Endothelial cell of umbilical vein (primary cell): ENCODE measurements around the gene MIPEP. TPM values are rescaled to one million over a fixed set of nuclear protein-coding genes. Genes with fewer than 3 reads are reported as not detected.

Source experiments
- BruUV-seq: library from RNA; stranded (reverse); fragments of 400-500 nt; replicated peaks from 2 replicates; lab custom pipeline; 2021; lab: Mats Ljungman, UMichigan
- CTCF ChIA-PET: fragments of 300-600, 350-600 bp; sonication (Branson Sonifier 250); formaldehyde crosslinking; loops from one replicate; lab custom pipeline; 2021; ENCODE audit warnings: antibody characterized with exemption, inconsistent platforms; lab: Charles Lee
- POLR2A ChIA-PET: fragments of 300-600, 350-600 bp; sonication (Branson Sonifier 250); formaldehyde crosslinking; loops from one replicate; lab custom pipeline; 2021; ENCODE audit warnings: antibody characterized with exemption, inconsistent platforms; lab: Charles Lee
- DNase-seq: peaks from one replicate; pipeline ENCODE4 v3.0.0-alpha.2; 2011; ENCODE audit warnings: low read depth, low spot score
- FAIRE-seq: peaks from 2 replicates; lab custom pipeline; 2011; peaks lifted over from hg19 to GRCh38; lab: Jason Lieb, UNC
- H2AFZ ChIP-seq: 2 replicates; pipeline ENCODE4 v1.6.0; 2012; ENCODE audit warnings: low read depth, low read length, control low read depth, inconsistent platforms
- H3K27ac ChIP-seq: 2 replicates; pipeline ENCODE4 v1.5.1; 2011; ENCODE audit warnings: low read depth, mild to moderate bottlenecking, control low read depth, low read length, moderate library complexity; ENCODE audit not compliant: insufficient read depth
- H3K27me3 ChIP-seq, 2 experiments: 2 replicates each; pipeline versions ENCODE4 v1.6.0 to v1.6.1; 2011; ENCODE audit warnings: low read length in 2 of 2, mixed read lengths in 1 of 2; ENCODE audit not compliant: control insufficient read depth in 2 of 2, insufficient read depth in 2 of 2
- H3K36me3 ChIP-seq, 2 experiments: 2 replicates in 1 of 2; 3 replicates in 1 of 2; pipeline ENCODE4 v1.5.1; 2011; ENCODE audit warnings: low read length in 2 of 2, mild to moderate bottlenecking in 1 of 2, moderate library complexity in 1 of 2; ENCODE audit not compliant: control insufficient read depth in 2 of 2, insufficient read depth in 2 of 2; ENCODE audit errors: extremely low read depth in 1 of 2
- H3K4me1 ChIP-seq: 3 replicates; pipeline ENCODE4 v1.5.1; 2011; ENCODE audit warnings: mild to moderate bottlenecking, low read length; ENCODE audit not compliant: control insufficient read depth, insufficient read depth; ENCODE audit errors: extremely low read depth
- H3K4me2 ChIP-seq: 2 replicates; pipeline ENCODE4 v1.6.1; 2011; ENCODE audit warnings: low read length, control low read depth, mixed read lengths; ENCODE audit not compliant: insufficient read depth
- H3K4me3 ChIP-seq, 3 experiments: fragments of 200-600 bp in 1 of 3; sonication (generic), shearing (Covaris generic) in 1 of 3; replicated peaks in 1 of 3; 2 replicates each; pipeline ENCODE4 v1.5.1; 2011 to 2016; ENCODE audit warnings: control low read depth in 3 of 3, low read length in 3 of 3, mild to moderate bottlenecking in 2 of 3, inconsistent platforms in 1 of 3, low read depth in 1 of 3, moderate library complexity in 1 of 3; ENCODE audit not compliant: insufficient read depth in 1 of 3
- H3K79me2 ChIP-seq: 2 replicates; pipeline ENCODE4 v1.6.0; 2012; ENCODE audit warnings: low read length, inconsistent platforms; ENCODE audit not compliant: control insufficient read depth, insufficient read depth
- H3K9ac ChIP-seq: replicated peaks from 2 replicates; pipeline ENCODE3; 2011; ENCODE audit warnings: low read length, control low read depth; ENCODE audit not compliant: insufficient read depth; ENCODE audit errors: extremely low read depth
- H3K9me1 ChIP-seq: replicated peaks from 3 replicates; pipeline ENCODE4 v1.6.0; 2011; ENCODE audit warnings: mild to moderate bottlenecking, low read length; ENCODE audit not compliant: control insufficient read depth, insufficient read depth; ENCODE audit errors: extremely low read depth
- H3K9me3 ChIP-seq: replicated peaks from 2 replicates; pipeline ENCODE4 v1.5.1; 2012; ENCODE audit warnings: low read length, inconsistent platforms; ENCODE audit not compliant: control insufficient read depth, insufficient read depth
- H4K20me1 ChIP-seq: replicated peaks from 2 replicates; pipeline ENCODE3; 2011; ENCODE audit warnings: mild to moderate bottlenecking, low read length; ENCODE audit not compliant: control insufficient read depth, insufficient read depth; ENCODE audit errors: extremely low read depth
- EZH2 ChIP-seq: IDR thresholded peaks from 2 replicates; pipeline ENCODE4 v1.6.1; 2012; ENCODE audit warnings: borderline replicate concordance, low read depth, mild to moderate bottlenecking, moderate library complexity, low read length, inconsistent platforms; ENCODE audit not compliant: severe bottlenecking
- FOS ChIP-seq: IDR thresholded peaks from 2 replicates; pipeline ENCODE4 v1.6.1; 2011; ENCODE audit warnings: mild to moderate bottlenecking, low read length, moderate library complexity, borderline replicate concordance; ENCODE audit not compliant: insufficient read depth
- GATA2 ChIP-seq: IDR thresholded peaks from 2 replicates; pipeline ENCODE4 v1.7.0; 2011; ENCODE audit warnings: low read depth, mild to moderate bottlenecking, moderate library complexity, mixed read lengths, low read length; ENCODE audit not compliant: insufficient read length, insufficient read depth
- JUN ChIP-seq: IDR thresholded peaks from 2 replicates; pipeline ENCODE4 v1.6.1; 2011; ENCODE audit warnings: borderline replicate concordance, low read depth; ENCODE audit not compliant: insufficient read length, insufficient read depth
- MYC ChIP-seq: IDR thresholded peaks from one replicate; pipeline ENCODE4 v1.6.1; 2011; ENCODE audit warnings: mild to moderate bottlenecking, low read depth, low read length
- POLR2A ChIP-seq: IDR thresholded peaks from 2 replicates; pipeline ENCODE4 v1.6.1; 2012; ENCODE audit warnings: low read depth, mild to moderate bottlenecking, control low read depth, low read length
- POLR2AphosphoS5 ChIP-seq: IDR thresholded peaks from 2 replicates; pipeline ENCODE4 v1.6.1; 2012; ENCODE audit warnings: low read depth, mild to moderate bottlenecking, control low read depth, low read length, moderate library complexity; ENCODE audit not compliant: insufficient read depth
- dilution Hi-C: fragments of 300-500 bp; cut with MboI; formaldehyde crosslinking; loops from one replicate; pipeline ENCODE4 v1.15.0; 2019; ENCODE audit warnings: low sequenced_read_pairs; ENCODE audit not compliant: extremely low pct_ligation_motif_present
- intact Hi-C: fragments of 100-400 bp; cut with micrococcal nuclease; formaldehyde crosslinking; loops from one replicate; pipeline ENCODE4 v1.10.0; 2022
- polyA plus RNA-seq, 4 experiments: library from polyadenylated mRNA; depleted of rRNA in 3 of 4; stranded (reverse) in 3 of 4; unstranded in 1 of 4; fragments of >200 nt; gene quantifications; 2 replicates each; pipeline versions ENCODE4 v1.2.1 to v1.2.3, GENCODE V29; 2011 to 2012; ENCODE audit warnings: missing spikeins in 1 of 4
- total RNA-seq: library from RNA; stranded (reverse); gene quantifications from 2 replicates; pipeline ENCODE4 v1.2.3, GENCODE V29; 2021

MIPEP gene
- total and polyA plus RNA-seq, 2 donors (not counting 3 experiments of a cell fraction or from before 2014, with no cell fraction given) = 12.4 to 19.2 TPM

DNA sequence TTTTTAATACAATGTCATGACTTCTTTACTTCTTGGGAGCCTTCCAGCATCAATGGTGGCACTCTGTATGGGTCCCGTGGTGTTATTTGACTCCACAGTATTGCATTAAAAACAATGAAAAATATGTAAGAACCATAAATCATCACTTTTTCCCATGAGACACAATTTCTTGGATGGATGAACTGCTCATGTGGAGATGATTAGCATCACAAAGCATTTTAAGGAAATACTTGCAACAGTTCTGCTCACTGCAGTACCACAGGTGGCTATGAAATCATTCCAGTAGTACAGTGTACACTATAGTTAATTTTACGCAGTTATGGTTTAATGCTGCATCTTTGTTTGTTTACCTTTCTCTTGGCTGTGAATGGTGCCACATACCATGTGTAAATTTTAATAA, 45.3 kb upstream of the MIPEP start:
- no peak overlapping the region for H2AFZ ChIP-seq
- no peak overlapping the region for H3K9ac ChIP-seq
- no peaks in the 10 kb centered on the region for H3K36me3 ChIP-seq
- H4K20me1 ChIP-seq = no peaks in the 10 kb centered on the region
- H3K27me3 ChIP-seq = no peaks in the 10 kb centered on the region
- no TSS peak for BruUV-seq
- H3K4me3 ChIP-seq = no peak overlapping the region
- DNase-seq (no peak), FAIRE-seq (no peak)
- no peaks in the 10 kb centered on the region for H3K9me1 ChIP-seq
- H3K9me3 ChIP-seq = no peaks in the 10 kb centered on the region
- H3K79me2 ChIP-seq = no peaks in the 10 kb centered on the region
- dilution Hi-C loops = no loop called here
- H3K4me1 ChIP-seq = peaks cover 10% of the 10 kb centered on the region
- intact Hi-C loops = no loop called here
- no peak overlapping the region for H3K4me2 ChIP-seq
- H3K27ac ChIP-seq = no peak overlapping the region
- TF ChIP-seq FOS (no peak), MYC (no peak), POLR2A (no peak), EZH2 (no peak), GATA2 (no peak), POLR2AphosphoS5 (no peak)
- ChIA-PET CTCF (interaction anchor here (1.0 kb wide), 1 partner anchor 26 kb away, joined by 6 read pairs; no protein-coding TSS in a partner anchor), POLR2A (no interaction called here)

DNA sequence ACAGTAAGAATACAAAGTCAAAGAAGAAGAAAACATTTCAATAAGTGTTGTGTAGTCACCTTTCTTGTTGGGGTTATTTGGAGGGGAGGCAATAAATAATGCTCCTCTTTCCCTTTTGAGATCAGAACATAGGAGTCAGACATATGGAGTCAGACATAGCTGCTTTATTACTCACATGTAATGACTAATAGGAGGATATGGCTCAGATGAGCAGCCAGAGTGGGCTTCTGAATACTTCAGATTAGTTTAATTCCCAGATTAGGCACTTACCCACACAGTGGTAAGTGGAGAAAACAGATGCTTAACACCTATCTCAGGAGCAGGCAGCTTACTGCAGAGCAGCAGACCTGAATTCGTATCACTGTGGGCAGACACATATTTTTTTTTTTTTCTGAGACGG, 39.8 kb upstream of the MIPEP start:
- Histone ChIP-seq H3K27ac (peak overlapping the region; percentile 59), H3K9ac (no peak overlapping the region), H3K4me3 (no peak overlapping the region), H4K20me1 (no peaks in the 10 kb centered on the region), H3K9me3 (no peaks in the 10 kb centered on the region), H3K27me3 (no peaks in the 10 kb centered on the region), H3K4me2 (peak overlapping the region; percentile 58), H3K36me3 (no peaks in the 10 kb centered on the region), H3K79me2 (no peaks in the 10 kb centered on the region), H3K9me1 (no peaks in the 10 kb centered on the region), H2AFZ (no peak overlapping the region), H3K4me1 (peaks cover 20% of the 10 kb centered on the region)
- ChIA-PET CTCF (interaction anchor here (1.3 kb wide), 1 partner anchor 32 kb away, joined by 9 read pairs; no protein-coding TSS in a partner anchor), POLR2A (no interaction called here)
- intact Hi-C loops = no loop called here
- dilution Hi-C loops = no loop called here
- FAIRE-seq (peak; percentile 73), DNase-seq (peak; percentile 63)
- TF ChIP-seq POLR2AphosphoS5 (peak; percentile 24), EZH2 (no peak), JUN (peak; percentile 74), FOS (peak; percentile 94)
- no TSS peak for BruUV-seq
